ENCODE measurements around the gene EPHX1. TPM values are rescaled to one million over a fixed set of nuclear protein-coding genes. Genes with fewer than 3 reads are reported as not detected.
"Not testable (repeated sequence)": the region's sequence is repeated elsewhere in the genome, so short reads cannot be mapped to it uniquely, and the experiment has no call there.

The EPHX1 gene
- total RNA-seq, 2 donors from 2014 or later, result 57.7 to 66.0 TPM

- Histone ChIP-seq H3K27ac (no peak overlapping the region), H3K4me3 (no peak overlapping the region), H3K27me3 (no peaks in the 10 kb centered on the region), H3K9me3 (no peaks in the 10 kb centered on the region), H3K36me3 (no peaks in the 10 kb centered on the region), H3K4me1 (peaks cover 0 to 15% of the 10 kb centered on the region in 2 donors)
- DNase-seq (ENCODE audit: low spot score), result no peak
- TF ChIP-seq CTCF (IDR thresholded peaks at IDR 0.05), result no peak
Measured at GRCh38 chr1:225885336-225885735, 75.4 kb downstream of the EPHX1 start.

- H3K27ac ChIP-seq, result no peak overlapping the region
- H3K36me3 ChIP-seq, result no peaks in the 10 kb centered on the region
- TF ChIP-seq CTCF (IDR thresholded peaks at IDR 0.05), result no peak
- DNase-seq (ENCODE audit: low spot score), result no peak
- H3K9me3 ChIP-seq, result no peaks in the 10 kb centered on the region
- H3K4me3 ChIP-seq, result no peak overlapping the region
- H3K27me3 ChIP-seq, result no peaks in the 10 kb centered on the region
- H3K4me1 ChIP-seq, result peaks cover 0 to 10% of the 10 kb centered on the region in 2 donors
Measured at GRCh38 chr1:225886159-225887029, 76.5 kb downstream of the EPHX1 start.

GRCh38 chr1:225887030-225887314, 77.0 kb downstream of the EPHX1 start:
- DNase-seq (ENCODE audit: low spot score), result no peak
- Histone ChIP-seq H3K27me3 (no peaks in the 10 kb centered on the region), H3K27ac (no peak overlapping the region), H3K9me3 (no peaks in the 10 kb centered on the region), H3K4me3 (no peak overlapping the region), H3K4me1 (peaks cover 0 to 7% of the 10 kb centered on the region in 2 donors), H3K36me3 (no peaks in the 10 kb centered on the region)
- no peak for TF ChIP-seq CTCF (IDR thresholded peaks at IDR 0.05)

- not testable (repeated sequence) for H3K36me3 ChIP-seq; H3K4me1 ChIP-seq; H3K27me3 ChIP-seq; H3K4me3 ChIP-seq; DNase-seq (ENCODE audit: low spot score); H3K27ac ChIP-seq; H3K9me3 ChIP-seq
Measured at GRCh38 chr1:225887554-225888288, 77.8 kb downstream of the EPHX1 start.

GRCh38 chr1:225888289-225888897, 78.5 kb downstream of the EPHX1 start:
- no peak overlapping the region for H3K27ac ChIP-seq
- DNase-seq (ENCODE audit: low spot score), result no peak
- no peak for TF ChIP-seq CTCF (IDR thresholded peaks at IDR 0.05)
- H3K4me3 ChIP-seq, result no peak overlapping the region
- no peaks in the 10 kb centered on the region for H3K9me3 ChIP-seq
- H3K27me3 ChIP-seq, result no peaks in the 10 kb centered on the region
- peaks cover 0 to 7% of the 10 kb centered on the region in 2 donors for H3K4me1 ChIP-seq
- no peaks in the 10 kb centered on the region for H3K36me3 ChIP-seq
